Measurements from ENCODE around the gene XRCC3.

Gene XRCC3

DNA sequence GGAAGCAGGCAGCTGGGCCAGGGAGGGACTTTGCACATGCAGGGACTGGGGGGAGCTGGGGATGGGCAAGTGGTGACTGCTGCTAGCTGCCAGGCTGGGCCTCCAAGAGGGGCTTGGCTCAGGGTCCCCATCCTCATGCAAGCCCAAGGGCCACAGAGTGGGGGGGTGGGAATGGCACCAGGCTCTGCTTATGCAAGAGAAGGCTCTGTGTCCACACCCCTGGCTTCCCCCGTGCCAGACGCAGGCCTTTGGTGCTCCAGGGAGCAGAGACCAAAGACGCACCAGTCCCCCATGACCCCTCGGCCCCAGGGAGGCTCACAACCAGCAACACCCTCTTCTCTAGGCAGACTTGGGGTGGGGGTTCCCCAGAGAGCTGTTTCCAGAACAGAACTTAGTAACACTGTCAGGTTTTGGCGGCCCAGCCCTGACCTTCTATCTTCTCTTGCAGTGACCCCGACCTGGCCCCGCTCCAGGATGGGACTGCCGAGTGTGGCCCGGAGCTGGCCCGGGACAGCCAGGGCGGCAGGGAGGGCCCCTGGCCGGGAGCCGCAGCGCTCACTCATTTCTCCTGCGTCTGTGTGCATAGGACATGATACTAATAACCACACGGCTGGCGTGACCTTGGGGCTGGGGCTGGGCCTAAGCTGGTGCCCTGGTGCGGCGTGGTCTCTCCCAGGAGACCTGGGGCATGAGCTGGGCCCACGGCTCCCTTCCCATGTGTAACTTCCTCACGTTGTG is 14.3 kb downstream of the XRCC3 start:
- H3K9me3 ChIP-seq (ENCODE audit: control insufficient read depth in 5 of 5, low read length in 5 of 5) = no peaks in the 10 kb centered on the region
- H3K36me3 ChIP-seq (ENCODE audit: control insufficient read depth in 5 of 5, insufficient read depth in 5 of 5, low read length in 5 of 5) = peaks cover 0 to 70% (median 45%) of the 10 kb centered on the region in 5 donors
- peak overlapping the region; percentile 50 for H3K27ac ChIP-seq (ENCODE audit: low read depth, low read length)
- no peaks in the 10 kb centered on the region for H3K27me3 ChIP-seq (ENCODE audit: control insufficient read depth in 5 of 5, insufficient read depth in 4 of 5, low read length in 5 of 5)
- no peak overlapping the region for H3K4me3 ChIP-seq (ENCODE audit: low read depth in 1 of 5, low read length in 5 of 5)
- H3K9ac ChIP-seq (ENCODE audit: low read length in 5 of 5) = no peak overlapping the region
- peaks cover 10 to 86% (median 70%) of the 10 kb centered on the region in 5 donors for H3K4me1 ChIP-seq (ENCODE audit: control insufficient read depth in 5 of 5, insufficient read depth in 5 of 5, low read length in 5 of 5)

DNA sequence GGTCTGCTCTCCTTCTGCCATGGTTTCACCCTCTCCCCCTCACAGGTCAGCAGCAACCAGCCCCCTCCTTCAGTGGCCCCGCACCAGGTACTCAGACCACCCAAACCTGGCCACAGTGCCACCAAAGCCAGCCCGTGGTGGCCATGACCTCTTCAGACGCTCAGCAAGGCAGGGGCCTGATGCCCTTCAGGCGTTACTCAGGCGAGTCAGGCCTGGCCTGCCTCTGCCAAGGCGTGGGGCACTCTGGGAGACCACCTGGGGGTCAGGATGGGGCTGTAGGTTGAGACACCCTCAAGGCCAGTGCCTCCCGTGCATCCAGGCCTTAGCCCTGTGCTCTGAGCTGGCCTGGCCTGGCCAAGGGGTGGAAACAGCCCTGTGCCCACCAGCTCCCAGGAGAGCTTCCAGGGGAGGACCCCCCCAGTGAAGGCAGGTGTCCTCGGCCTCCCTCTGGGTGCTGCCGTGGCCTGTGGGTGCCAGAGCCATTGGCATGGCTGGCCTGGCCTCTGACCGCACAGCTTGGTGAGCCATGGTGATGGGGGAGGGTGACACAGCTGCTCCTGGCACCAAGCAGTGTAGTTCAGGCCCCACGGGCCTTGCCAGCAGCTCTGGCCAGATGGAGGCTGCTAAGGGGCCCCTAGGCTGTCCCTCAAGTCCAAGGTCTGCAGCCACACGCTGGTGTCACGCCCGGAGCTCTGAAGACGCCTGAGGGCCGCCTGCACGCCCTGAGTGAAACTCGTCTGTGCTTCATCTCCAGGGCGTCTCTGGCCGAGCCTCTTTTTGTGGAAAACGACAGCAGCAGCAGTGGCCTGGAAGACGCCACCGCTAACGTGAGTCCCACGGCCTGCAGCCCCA is 15.1 kb downstream of the XRCC3 start:
- Histone ChIP-seq H3K36me3 (ENCODE audit: control insufficient read depth in 5 of 5, insufficient read depth in 5 of 5, low read length in 5 of 5) (peaks cover 0 to 71% (median 41%) of the 10 kb centered on the region in 5 donors), H3K27me3 (ENCODE audit: control insufficient read depth in 5 of 5, insufficient read depth in 4 of 5, low read length in 5 of 5) (no peaks in the 10 kb centered on the region), H3K27ac (ENCODE audit: low read depth, low read length) (peak overlapping the region; percentile 50), H3K4me1 (ENCODE audit: control insufficient read depth in 5 of 5, insufficient read depth in 5 of 5, low read length in 5 of 5) (peaks cover 10 to 83% (median 74%) of the 10 kb centered on the region in 5 donors), H3K9ac (ENCODE audit: low read length in 5 of 5) (no peak overlapping the region), H3K4me3 (ENCODE audit: low read depth in 1 of 5, low read length in 5 of 5) (peak overlapping the region in 1 of 5 donors; percentile 7), H3K9me3 (ENCODE audit: control insufficient read depth in 5 of 5, low read length in 5 of 5) (no peaks in the 10 kb centered on the region)

DNA sequence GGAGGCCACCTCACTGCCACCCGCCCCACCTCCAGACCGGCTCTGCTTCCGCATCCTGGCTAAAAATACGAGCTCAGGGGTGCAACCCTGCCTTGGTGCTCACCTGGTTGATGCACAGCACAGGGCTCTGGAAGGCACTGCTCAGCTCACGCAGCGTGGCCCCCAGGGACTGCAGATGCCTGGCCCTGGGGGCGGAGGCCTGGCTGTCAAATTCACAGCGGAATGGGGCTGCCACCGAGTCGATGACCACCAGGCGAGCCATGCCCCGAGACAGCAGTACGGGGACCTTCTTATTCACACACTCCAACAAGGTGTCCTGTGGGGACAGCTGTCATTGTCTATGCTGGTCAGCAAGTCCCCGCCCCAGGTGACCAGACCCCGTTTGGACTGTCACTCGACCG is 16.0 kb downstream of the XRCC3 start:
- H3K27me3 ChIP-seq (ENCODE audit: control insufficient read depth in 5 of 5, insufficient read depth in 4 of 5, low read length in 5 of 5) = no peaks in the 10 kb centered on the region
- no peak overlapping the region for H3K9ac ChIP-seq (ENCODE audit: low read length in 5 of 5)
- H3K4me3 ChIP-seq (ENCODE audit: low read depth in 1 of 5, low read length in 5 of 5) = no peak overlapping the region
- no peak overlapping the region for H3K27ac ChIP-seq (ENCODE audit: low read depth, low read length)
- no peaks in the 10 kb centered on the region for H3K9me3 ChIP-seq (ENCODE audit: control insufficient read depth in 5 of 5, low read length in 5 of 5)
- H3K36me3 ChIP-seq (ENCODE audit: control insufficient read depth in 5 of 5, insufficient read depth in 5 of 5, low read length in 5 of 5) = peaks cover 0 to 78% (median 47%) of the 10 kb centered on the region in 5 donors
- H3K4me1 ChIP-seq (ENCODE audit: control insufficient read depth in 5 of 5, insufficient read depth in 5 of 5, low read length in 5 of 5) = peaks cover 10 to 76% (median 72%) of the 10 kb centered on the region in 5 donors

DNA sequence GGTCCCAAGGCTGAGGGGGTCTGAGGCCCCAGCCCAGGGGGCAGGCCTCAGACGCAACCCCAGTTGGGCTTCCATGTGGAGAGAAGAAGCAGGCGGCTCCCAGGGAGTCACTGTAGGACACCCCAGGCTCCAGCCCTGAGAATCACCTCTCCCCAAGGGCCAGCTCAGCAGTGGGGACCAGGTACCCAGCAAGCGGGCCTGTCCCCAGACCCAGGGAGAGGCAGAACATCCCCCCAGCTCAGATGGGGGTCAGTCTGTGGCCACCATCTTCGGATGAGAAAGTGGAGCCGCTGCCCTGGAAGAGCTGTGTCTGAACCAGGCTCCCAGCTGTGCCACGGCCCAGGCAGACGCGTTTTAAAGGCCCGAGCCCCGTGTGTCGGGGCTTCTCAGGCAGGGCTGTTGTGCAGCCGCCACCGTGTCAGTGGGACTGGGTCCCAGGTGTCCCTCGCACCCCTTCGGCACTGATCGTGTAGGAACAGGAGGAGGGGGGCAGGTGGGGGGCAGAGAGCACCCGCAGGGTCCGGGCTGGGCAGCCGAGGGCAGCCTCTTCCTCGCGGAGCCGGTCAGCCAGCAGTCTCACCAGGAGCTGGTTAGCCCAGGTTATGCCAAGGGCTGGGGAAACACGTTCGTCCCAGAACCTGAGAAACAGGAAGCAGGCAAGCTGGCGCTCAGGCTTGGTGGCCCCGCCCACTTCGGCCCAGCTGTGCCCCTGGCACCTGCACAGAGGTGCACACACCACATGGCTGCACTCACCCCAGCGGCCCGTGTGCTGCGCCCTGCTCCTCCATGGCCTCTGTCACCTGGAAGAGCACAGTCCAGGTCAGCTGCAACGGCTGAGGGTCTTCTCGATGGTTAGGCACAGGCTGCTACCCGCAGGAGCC is 16.6 kb downstream of the XRCC3 start:
- Histone ChIP-seq H3K27ac (ENCODE audit: low read depth, low read length) (no peak overlapping the region), H3K27me3 (ENCODE audit: control insufficient read depth in 5 of 5, insufficient read depth in 4 of 5, low read length in 5 of 5) (no peaks in the 10 kb centered on the region), H3K9ac (ENCODE audit: low read length in 5 of 5) (no peak overlapping the region), H3K36me3 (ENCODE audit: control insufficient read depth in 5 of 5, insufficient read depth in 5 of 5, low read length in 5 of 5) (peaks cover 0 to 80% (median 49%) of the 10 kb centered on the region in 5 donors), H3K4me1 (ENCODE audit: control insufficient read depth in 5 of 5, insufficient read depth in 5 of 5, low read length in 5 of 5) (peaks cover 10 to 72% (median 67%) of the 10 kb centered on the region in 5 donors), H3K9me3 (ENCODE audit: control insufficient read depth in 5 of 5, low read length in 5 of 5) (no peaks in the 10 kb centered on the region), H3K4me3 (ENCODE audit: low read depth in 1 of 5, low read length in 5 of 5) (no peak overlapping the region)

DNA sequence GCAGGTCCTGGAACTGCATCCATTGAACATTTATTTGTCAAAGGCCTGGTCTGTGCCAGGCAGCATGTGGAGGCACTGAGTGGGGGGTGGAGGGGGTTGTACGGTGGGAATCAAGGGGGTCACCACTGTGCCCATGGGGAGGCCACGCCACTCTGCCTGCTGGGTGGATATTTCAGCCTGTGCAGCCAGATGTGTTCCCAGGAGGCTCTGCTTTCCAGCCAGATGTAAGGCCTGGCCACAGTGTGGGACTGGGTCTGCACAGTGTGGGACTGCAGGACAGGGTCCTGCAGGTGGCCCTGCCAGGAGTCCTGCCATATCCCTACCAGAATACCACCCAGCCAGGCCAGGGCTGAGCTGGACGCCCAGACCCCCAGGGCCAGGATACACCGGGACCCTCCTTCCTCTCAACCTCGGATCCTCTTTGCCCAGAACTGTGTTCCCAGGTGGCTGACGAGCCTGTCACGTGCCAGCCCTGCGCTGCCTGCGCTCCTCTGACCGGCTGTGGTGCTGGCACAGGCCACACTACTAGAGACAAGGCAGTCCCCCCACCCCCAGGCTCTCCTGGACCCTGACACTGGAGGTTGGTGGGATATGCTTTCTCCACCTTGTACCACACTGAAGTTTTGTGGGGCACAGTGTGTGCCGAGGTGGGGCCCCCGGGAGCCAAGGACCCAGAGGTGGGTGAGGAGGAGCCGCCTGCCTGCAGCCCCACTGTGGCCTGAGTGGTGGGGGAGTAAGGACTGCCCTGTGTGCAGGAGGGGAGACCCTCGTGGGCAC is 17.5 kb downstream of the XRCC3 start:
- H3K36me3 ChIP-seq (ENCODE audit: control insufficient read depth in 5 of 5, insufficient read depth in 5 of 5, low read length in 5 of 5) = peaks cover 0 to 80% (median 49%) of the 10 kb centered on the region in 5 donors
- H3K9ac ChIP-seq (ENCODE audit: low read length in 5 of 5) = peak overlapping the region in 2 of 5 donors; percentile 4 to 49
- peaks cover 10 to 72% (median 62%) of the 10 kb centered on the region in 5 donors for H3K4me1 ChIP-seq (ENCODE audit: control insufficient read depth in 5 of 5, insufficient read depth in 5 of 5, low read length in 5 of 5)

DNA sequence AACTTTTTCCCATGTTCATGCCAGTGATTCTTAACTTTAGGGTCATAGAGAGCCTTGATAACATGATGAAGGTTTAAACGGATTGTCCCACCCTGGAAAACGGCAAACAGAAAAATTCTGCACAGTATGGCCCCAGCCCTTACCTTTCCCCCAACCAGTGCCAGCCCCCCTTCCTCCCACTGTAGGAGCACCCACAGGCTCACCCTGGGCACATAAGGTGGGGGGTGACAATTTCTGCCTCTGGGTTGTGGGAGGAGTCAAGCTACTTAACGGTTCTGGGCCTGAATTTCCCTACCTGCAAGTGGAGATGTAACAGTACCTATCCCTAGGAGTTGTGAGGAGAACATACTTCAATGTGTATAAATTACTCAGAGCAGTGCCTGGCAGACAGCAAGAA is 18.0 kb downstream of the XRCC3 start:
- H3K27me3 ChIP-seq (ENCODE audit: control insufficient read depth in 5 of 5, insufficient read depth in 4 of 5, low read length in 5 of 5) = no peaks in the 10 kb centered on the region
- peak overlapping the region in 2 of 5 donors; percentile 4 to 49 for H3K9ac ChIP-seq (ENCODE audit: low read length in 5 of 5)
- no peaks in the 10 kb centered on the region for H3K9me3 ChIP-seq (ENCODE audit: control insufficient read depth in 5 of 5, low read length in 5 of 5)
- H3K4me1 ChIP-seq (ENCODE audit: control insufficient read depth in 5 of 5, insufficient read depth in 5 of 5, low read length in 5 of 5) = peaks cover 10 to 68% (median 57%) of the 10 kb centered on the region in 5 donors
- H3K27ac ChIP-seq (ENCODE audit: low read depth, low read length) = peak overlapping the region; percentile 42
- H3K4me3 ChIP-seq (ENCODE audit: low read depth in 1 of 5, low read length in 5 of 5) = no peak overlapping the region
- peaks cover 0 to 80% (median 49%) of the 10 kb centered on the region in 5 donors for H3K36me3 ChIP-seq (ENCODE audit: control insufficient read depth in 5 of 5, insufficient read depth in 5 of 5, low read length in 5 of 5)

More for the DNA sequence above, 17.5 kb downstream of the XRCC3 start:
- H3K27ac ChIP-seq (ENCODE audit: low read depth, low read length) = peak overlapping the region; percentile 42
- H3K27me3 ChIP-seq (ENCODE audit: control insufficient read depth in 5 of 5, insufficient read depth in 4 of 5, low read length in 5 of 5) = no peaks in the 10 kb centered on the region
- H3K4me3 ChIP-seq (ENCODE audit: low read depth in 1 of 5, low read length in 5 of 5) = no peak overlapping the region
- no peaks in the 10 kb centered on the region for H3K9me3 ChIP-seq (ENCODE audit: control insufficient read depth in 5 of 5, low read length in 5 of 5)

DNA sequence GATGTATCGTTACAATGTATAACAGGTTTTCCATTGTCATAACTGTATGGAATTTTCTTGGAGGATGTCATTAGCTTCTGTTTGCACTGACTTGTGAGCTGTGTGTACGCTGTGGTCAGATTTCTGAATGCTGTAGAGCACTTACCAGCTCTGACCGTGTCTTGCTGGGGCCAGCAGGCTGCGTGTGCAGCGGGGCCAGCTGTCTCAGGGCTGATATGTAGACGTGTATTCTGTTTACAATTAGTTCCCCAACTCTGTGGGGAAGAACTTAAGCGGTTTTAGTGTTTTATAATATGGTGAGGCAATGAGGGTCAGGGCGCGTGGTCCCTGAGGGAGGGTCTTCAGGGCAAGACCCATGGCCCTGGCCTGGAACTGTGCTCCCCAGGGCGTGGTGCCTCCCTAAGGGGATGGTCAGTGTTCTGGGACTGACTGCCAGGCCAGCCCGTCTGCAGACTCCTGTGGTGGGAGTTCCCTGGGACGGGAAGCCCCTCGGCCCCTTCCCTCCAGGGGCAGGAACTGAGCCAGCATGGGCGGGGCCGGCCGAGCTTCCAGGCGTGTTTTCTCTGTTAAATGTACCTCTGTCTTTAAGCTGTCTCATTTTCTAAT is 18.7 kb downstream of the XRCC3 start:
- no peaks in the 10 kb centered on the region for H3K9me3 ChIP-seq (ENCODE audit: control insufficient read depth in 5 of 5, low read length in 5 of 5)
- H3K4me1 ChIP-seq (ENCODE audit: control insufficient read depth in 5 of 5, insufficient read depth in 5 of 5, low read length in 5 of 5) = peaks cover 10 to 62% (median 53%) of the 10 kb centered on the region in 5 donors
- H3K27ac ChIP-seq (ENCODE audit: low read depth, low read length) = peak overlapping the region; percentile 42
- H3K4me3 ChIP-seq (ENCODE audit: low read depth in 1 of 5, low read length in 5 of 5) = no peak overlapping the region
- H3K36me3 ChIP-seq (ENCODE audit: control insufficient read depth in 5 of 5, insufficient read depth in 5 of 5, low read length in 5 of 5) = peaks cover 0 to 78% (median 46%) of the 10 kb centered on the region in 5 donors
- peak overlapping the region in 2 of 5 donors; percentile 14 to 30 for H3K9ac ChIP-seq (ENCODE audit: low read length in 5 of 5)
- no peaks in the 10 kb centered on the region for H3K27me3 ChIP-seq (ENCODE audit: control insufficient read depth in 5 of 5, insufficient read depth in 4 of 5, low read length in 5 of 5)

DNA sequence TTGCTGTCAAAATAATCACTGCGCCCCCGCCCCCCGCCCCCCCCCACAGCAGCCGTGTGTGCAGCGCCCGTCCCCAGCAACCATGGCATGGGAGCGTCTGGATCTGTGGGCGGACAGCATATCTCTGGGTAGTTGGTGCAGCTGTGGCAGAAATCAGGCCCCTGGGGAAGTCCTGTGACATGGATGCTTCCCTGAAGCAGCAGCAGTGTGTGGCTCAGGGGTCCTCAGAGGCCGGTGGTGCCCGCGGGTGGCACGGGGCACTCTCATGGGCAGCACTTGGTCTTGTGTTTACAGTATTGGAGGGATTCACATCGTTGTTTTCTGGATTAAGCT is 19.2 kb downstream of the XRCC3 start:
- no peak overlapping the region for H3K4me3 ChIP-seq (ENCODE audit: low read depth in 1 of 5, low read length in 5 of 5)
- H3K27ac ChIP-seq (ENCODE audit: low read depth, low read length) = peak overlapping the region; percentile 42
- H3K9ac ChIP-seq (ENCODE audit: low read length in 5 of 5) = peak overlapping the region in 1 of 5 donors; percentile 14
- peaks cover 0 to 76% (median 45%) of the 10 kb centered on the region in 5 donors for H3K36me3 ChIP-seq (ENCODE audit: control insufficient read depth in 5 of 5, insufficient read depth in 5 of 5, low read length in 5 of 5)
- H3K9me3 ChIP-seq (ENCODE audit: control insufficient read depth in 5 of 5, low read length in 5 of 5) = no peaks in the 10 kb centered on the region
- no peaks in the 10 kb centered on the region for H3K27me3 ChIP-seq (ENCODE audit: control insufficient read depth in 5 of 5, insufficient read depth in 4 of 5, low read length in 5 of 5)
- peaks cover 10 to 57% (median 48%) of the 10 kb centered on the region in 5 donors for H3K4me1 ChIP-seq (ENCODE audit: control insufficient read depth in 5 of 5, insufficient read depth in 5 of 5, low read length in 5 of 5)

All from subcutaneous abdominal adipose tissue (tissue), 5 donors.